ENCODE measurements around the gene NR5A1. TPM values are rescaled to one million over a fixed set of nuclear protein-coding genes. Genes with fewer than 3 reads are reported as not detected.
A peak's percentile ranks its signal among the peaks of the same experiment; 100 is the strongest.

The NR5A1 gene
- total and polyA plus RNA-seq, 2 experiments from 2014 or later = not detected

GRCh38 chr9:124491049-124491975 is 15.9 kb downstream of the NR5A1 start:
- Histone ChIP-seq H4K20me1 (ENCODE audit: insufficient read depth) (no peaks in the 10 kb centered on the region), H3K27me3 (replicated peaks; ENCODE audit: insufficient read depth) (peaks cover 28% of the 10 kb centered on the region), H3K36me3 (ENCODE audit: low read depth) (no peaks in the 10 kb centered on the region), H3K9me3 (ENCODE audit: low read depth) (no peaks in the 10 kb centered on the region), H2AFZ (no peak overlapping the region), H3K27ac (no peak overlapping the region), H3K9ac (no peak overlapping the region), H3F3A (ENCODE audit: insufficient read depth) (no peaks in the 10 kb centered on the region), H3K4me2 (ENCODE audit: unreplicated experiment) (no peak overlapping the region), H3K4me3 (no peak overlapping the region), H3K79me2 (ENCODE audit: insufficient read depth) (no peaks in the 10 kb centered on the region), H3K9me2 (ENCODE audit: insufficient read depth) (no peaks in the 10 kb centered on the region), H3K4me1 (ENCODE audit: insufficient read depth) (no peaks in the 10 kb centered on the region)
- 64 to 68% methylated on average over 26 to 28 of the region's 32 CpGs for WGBS, 2 experiments (ENCODE audit: low coverage in 1 of 2, low lambda C conversion rate in 2 of 2, missing lambda C conversion rate in 2 of 2)
- DNase-seq = no peak
- TF ChIP-seq EZH2phosphoT487 (IDR thresholded peaks at IDR 0.05; ENCODE audit: insufficient read depth, low read depth) (no peak), EZH2 (IDR thresholded peaks at IDR 0.05; ENCODE audit: insufficient read depth, poor library complexity, severe bottlenecking) (no peak)
- in situ Hi-C loops (cut with MboI) = no loop called here

GRCh38 chr9:124490004-124490403 is 17.2 kb downstream of the NR5A1 start:
- Histone ChIP-seq H3K9me3 (ENCODE audit: low read depth) (no peaks in the 10 kb centered on the region), H4K20me1 (ENCODE audit: insufficient read depth) (no peaks in the 10 kb centered on the region), H3K4me1 (ENCODE audit: insufficient read depth) (no peaks in the 10 kb centered on the region), H3K27me3 (replicated peaks; ENCODE audit: insufficient read depth) (peaks cover 31% of the 10 kb centered on the region), H3K9me2 (ENCODE audit: insufficient read depth) (no peaks in the 10 kb centered on the region), H3K79me2 (ENCODE audit: insufficient read depth) (no peaks in the 10 kb centered on the region), H3K9ac (no peak overlapping the region), H3F3A (ENCODE audit: insufficient read depth) (no peaks in the 10 kb centered on the region), H3K4me3 (no peak overlapping the region), H3K27ac (no peak overlapping the region), H2AFZ (no peak overlapping the region), H3K36me3 (ENCODE audit: low read depth) (no peaks in the 10 kb centered on the region), H3K4me2 (ENCODE audit: unreplicated experiment) (no peak overlapping the region)
- in situ Hi-C loops (cut with MboI) = no loop called here
- DNase-seq = no peak
- WGBS, 2 experiments (ENCODE audit: low coverage in 1 of 2, low lambda C conversion rate in 2 of 2, missing lambda C conversion rate in 2 of 2) = 66 to 76% methylated on average over 2 of the region's 2 CpGs
- TF ChIP-seq EZH2 (IDR thresholded peaks at IDR 0.05; ENCODE audit: insufficient read depth, poor library complexity, severe bottlenecking) = no peak
- no peak for TF ChIP-seq EZH2phosphoT487 (IDR thresholded peaks at IDR 0.05; ENCODE audit: insufficient read depth, low read depth)

DNA sequence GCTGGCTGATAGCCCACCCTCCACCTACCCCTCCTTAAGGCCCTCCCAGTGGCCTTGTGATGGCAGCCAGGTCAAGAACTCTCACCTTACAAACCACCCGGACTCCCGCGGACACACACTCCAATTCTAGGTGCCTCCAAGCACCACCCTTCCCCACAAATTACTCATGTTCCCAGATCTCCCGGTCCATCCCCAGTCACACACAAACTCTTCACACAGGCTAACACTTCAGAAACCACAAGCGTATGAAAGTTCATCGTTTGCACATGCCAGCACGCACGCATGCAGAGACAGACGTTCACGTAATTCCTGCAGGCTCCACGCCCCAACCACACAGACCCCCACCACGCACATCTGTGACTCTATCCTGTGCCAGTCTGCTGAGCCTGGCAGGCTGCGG is 18.0 kb downstream of the NR5A1 start:
- H2AFZ ChIP-seq = no peak overlapping the region
- no peaks in the 10 kb centered on the region for H3K4me1 ChIP-seq (ENCODE audit: insufficient read depth)
- no peak overlapping the region for H3K9ac ChIP-seq
- TF ChIP-seq EZH2phosphoT487 (IDR thresholded peaks at IDR 0.05; ENCODE audit: insufficient read depth, low read depth) = no peak
- TF ChIP-seq EZH2 (IDR thresholded peaks at IDR 0.05; ENCODE audit: insufficient read depth, poor library complexity, severe bottlenecking) = no peak
- H3K9me2 ChIP-seq (ENCODE audit: insufficient read depth) = no peaks in the 10 kb centered on the region
- no peaks in the 10 kb centered on the region for H3F3A ChIP-seq (ENCODE audit: insufficient read depth)
- DNase-seq = peak; percentile 42
- WGBS, 2 experiments (ENCODE audit: low coverage in 1 of 2, low lambda C conversion rate in 2 of 2, missing lambda C conversion rate in 2 of 2) = 32 to 48% methylated on average over 13 of the region's 13 CpGs
- no peaks in the 10 kb centered on the region for H4K20me1 ChIP-seq (ENCODE audit: insufficient read depth)
- H3K4me3 ChIP-seq = no peak overlapping the region
- H3K27me3 ChIP-seq (replicated peaks; ENCODE audit: insufficient read depth) = peaks cover 31% of the 10 kb centered on the region
- in situ Hi-C loops (cut with MboI) = no loop called here
- H3K4me2 ChIP-seq (ENCODE audit: unreplicated experiment) = no peak overlapping the region
- no peaks in the 10 kb centered on the region for H3K36me3 ChIP-seq (ENCODE audit: low read depth)
- H3K79me2 ChIP-seq (ENCODE audit: insufficient read depth) = no peaks in the 10 kb centered on the region
- no peaks in the 10 kb centered on the region for H3K9me3 ChIP-seq (ENCODE audit: low read depth)
- no peak overlapping the region for H3K27ac ChIP-seq

- Histone ChIP-seq H3F3A (ENCODE audit: insufficient read depth) (no peaks in the 10 kb centered on the region), H3K9me2 (ENCODE audit: insufficient read depth) (no peaks in the 10 kb centered on the region), H2AFZ (no peak overlapping the region), H3K4me1 (ENCODE audit: insufficient read depth) (no peaks in the 10 kb centered on the region), H3K27ac (no peak overlapping the region), H3K9me3 (ENCODE audit: low read depth) (no peaks in the 10 kb centered on the region), H3K36me3 (ENCODE audit: low read depth) (no peaks in the 10 kb centered on the region), H4K20me1 (ENCODE audit: insufficient read depth) (no peaks in the 10 kb centered on the region), H3K79me2 (ENCODE audit: insufficient read depth) (no peaks in the 10 kb centered on the region), H3K27me3 (replicated peaks; ENCODE audit: insufficient read depth) (peaks cover 31% of the 10 kb centered on the region), H3K4me2 (ENCODE audit: unreplicated experiment) (no peak overlapping the region), H3K4me3 (no peak overlapping the region), H3K9ac (no peak overlapping the region)
- 77 to 82% methylated on average over 8 of the region's 8 CpGs for WGBS, 2 experiments (ENCODE audit: low coverage in 1 of 2, low lambda C conversion rate in 2 of 2, missing lambda C conversion rate in 2 of 2)
- DNase-seq = no peak
- TF ChIP-seq EZH2phosphoT487 (IDR thresholded peaks at IDR 0.05; ENCODE audit: insufficient read depth, low read depth) = no peak
- TF ChIP-seq EZH2 (IDR thresholded peaks at IDR 0.05; ENCODE audit: insufficient read depth, poor library complexity, severe bottlenecking) = no peak
- in situ Hi-C loops (cut with MboI) = no loop called here
Observed at GRCh38 chr9:124488641-124489210, 18.5 kb downstream of the NR5A1 start.

Data from GM23248 (cell line).